Activated B cell treated with CpG ODN at 0.5 μM for 24 hours (primary cell): ENCODE results near the gene C9orf72. TPM values are rescaled to one million over a fixed set of nuclear protein-coding genes. Genes with fewer than 3 reads are reported as not detected.

Experiments used
- ATAC-seq: fragments of 200-7000 bp; cut with Tn5 transposase; one replicate; pipeline ENCODE4 v1.10.0; 2021; ENCODE audit warnings: low read depth, mild to moderate bottlenecking, moderate library complexity
- CTCF ChIA-PET: fragments of 350-600 bp; sonication (Branson Sonifier 250); formaldehyde crosslinking; loops from one replicate; lab custom pipeline; 2021; ENCODE audit warnings: antibody characterized with exemption; lab: Charles Lee
- POLR2A ChIA-PET: fragments of 350-600 bp; sonication (Branson Sonifier 250); formaldehyde crosslinking; loops from one replicate; lab custom pipeline; 2021; ENCODE audit warnings: antibody characterized with exemption; lab: Charles Lee
- DNase-seq: peaks from one replicate; pipeline ENCODE4 v3.0.0; 2022
- H3K27ac Mint-ChIP-seq: one replicate; pipeline ENCODE4 v1.8.0; 2020; ENCODE audit warnings: mixed read lengths
- H3K27me3 Mint-ChIP-seq: one replicate; pipeline ENCODE4 v1.8.0; 2021; ENCODE audit warnings: mixed read lengths
- H3K36me3 Mint-ChIP-seq: one replicate; pipeline ENCODE4 v1.8.0; 2021; ENCODE audit warnings: low read depth, mixed read lengths
- H3K4me1 Mint-ChIP-seq: one replicate; pipeline ENCODE4 v1.8.0; 2021; ENCODE audit warnings: mixed read lengths
- H3K4me3 Mint-ChIP-seq: one replicate; pipeline ENCODE4 v1.8.0; 2020; ENCODE audit warnings: mild to moderate bottlenecking, mixed read lengths
- H3K9me3 Mint-ChIP-seq: one replicate; pipeline ENCODE4 v1.8.0; 2020; ENCODE audit warnings: mixed read lengths
- intact Hi-C: fragments of 100-400 bp; cut with micrococcal nuclease; formaldehyde crosslinking; loops from one replicate; pipeline ENCODE4 v1.15.1; 2024
- total RNA-seq: library from RNA; stranded (reverse); gene quantifications from 2 replicates; pipeline ENCODE4 v1.2.3, GENCODE V29; 2022
- TF ChIP-seq, protein P1 (sequence below): fragments of 200-600 bp; IDR thresholded peaks from one replicate; pipeline ENCODE4 v1.8.0; 2022; ENCODE audit warnings: antibody characterized with exemption, mild to moderate bottlenecking

Gene C9orf72
- total RNA-seq, 1 donor from 2014 or later, result 15.2 TPM

DNA sequence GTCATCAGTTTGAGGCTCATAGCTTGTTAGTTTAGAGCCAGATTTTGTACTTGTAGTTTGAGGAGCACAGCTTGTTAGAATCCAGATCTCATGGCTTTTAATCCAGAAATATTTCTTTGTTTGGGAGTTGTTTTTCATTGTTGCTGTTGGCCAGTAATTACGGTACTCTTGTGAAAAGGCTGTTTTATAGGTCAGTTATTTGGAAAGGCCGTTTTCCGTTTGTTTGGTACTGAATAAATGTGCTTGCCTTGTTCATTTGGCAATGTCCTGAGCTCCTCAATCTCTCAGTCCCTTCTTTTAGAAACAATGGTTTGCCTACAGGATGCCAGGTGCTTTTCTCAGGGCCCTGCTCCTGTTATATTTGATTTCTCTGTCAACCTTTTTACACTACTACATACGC is 39.1 kb downstream of the C9orf72 start:
- no peaks in the 10 kb centered on the region for H3K27me3 Mint-ChIP-seq
- ATAC-seq (no peak), DNase-seq (no peak)
- H3K27ac Mint-ChIP-seq, result no peak overlapping the region
- TF ChIP-seq, protein P1, sequence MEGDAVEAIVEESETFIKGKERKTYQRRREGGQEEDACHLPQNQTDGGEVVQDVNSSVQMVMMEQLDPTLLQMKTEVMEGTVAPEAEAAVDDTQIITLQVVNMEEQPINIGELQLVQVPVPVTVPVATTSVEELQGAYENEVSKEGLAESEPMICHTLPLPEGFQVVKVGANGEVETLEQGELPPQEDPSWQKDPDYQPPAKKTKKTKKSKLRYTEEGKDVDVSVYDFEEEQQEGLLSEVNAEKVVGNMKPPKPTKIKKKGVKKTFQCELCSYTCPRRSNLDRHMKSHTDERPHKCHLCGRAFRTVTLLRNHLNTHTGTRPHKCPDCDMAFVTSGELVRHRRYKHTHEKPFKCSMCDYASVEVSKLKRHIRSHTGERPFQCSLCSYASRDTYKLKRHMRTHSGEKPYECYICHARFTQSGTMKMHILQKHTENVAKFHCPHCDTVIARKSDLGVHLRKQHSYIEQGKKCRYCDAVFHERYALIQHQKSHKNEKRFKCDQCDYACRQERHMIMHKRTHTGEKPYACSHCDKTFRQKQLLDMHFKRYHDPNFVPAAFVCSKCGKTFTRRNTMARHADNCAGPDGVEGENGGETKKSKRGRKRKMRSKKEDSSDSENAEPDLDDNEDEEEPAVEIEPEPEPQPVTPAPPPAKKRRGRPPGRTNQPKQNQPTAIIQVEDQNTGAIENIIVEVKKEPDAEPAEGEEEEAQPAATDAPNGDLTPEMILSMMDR, result no peak
- H3K4me1 Mint-ChIP-seq, result peaks cover 22% of the 10 kb centered on the region
- no peak overlapping the region for H3K4me3 Mint-ChIP-seq
- no peaks in the 10 kb centered on the region for H3K36me3 Mint-ChIP-seq
- CTCF ChIA-PET, result interaction anchor here (1.4 to 5.4 kb wide), 2 partner anchors 15 to 200 kb away, joined by 6 to 201 read pairs; no protein-coding TSS in a partner anchor
- intact Hi-C loops, result no loop called here
- POLR2A ChIA-PET, result no interaction called here
- H3K9me3 Mint-ChIP-seq, result no peaks in the 10 kb centered on the region

DNA sequence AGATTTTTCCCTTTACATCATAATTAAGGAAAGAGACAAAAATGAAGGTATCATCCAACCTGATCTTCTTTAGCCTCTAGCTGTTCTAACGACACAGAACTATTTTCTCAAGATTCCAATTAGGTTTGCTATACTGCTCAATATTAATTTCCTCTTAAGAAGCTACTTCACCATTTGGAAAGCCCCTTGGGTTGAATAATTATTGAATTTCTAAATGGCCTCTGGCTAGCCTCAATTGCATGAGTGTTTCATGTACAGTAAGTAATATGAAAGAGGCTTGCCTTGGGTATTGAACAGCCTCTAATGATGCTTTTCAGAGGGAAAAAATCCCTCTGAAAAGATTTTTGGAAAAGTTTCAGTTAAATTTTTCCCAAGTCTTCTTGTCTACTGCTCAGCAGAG is 40.0 kb downstream of the C9orf72 start:
- Mint-ChIP-seq H3K4me1 (peaks cover 22% of the 10 kb centered on the region), H3K4me3 (no peak overlapping the region), H3K9me3 (no peaks in the 10 kb centered on the region), H3K27ac (no peak overlapping the region), H3K27me3 (no peaks in the 10 kb centered on the region), H3K36me3 (peaks cover 3% of the 10 kb centered on the region)
- ChIA-PET CTCF (interaction anchor here (0.8 to 5.4 kb wide), 4 partner anchors 14 to 200 kb away, joined by 3 to 201 read pairs (median 5); no protein-coding TSS in a partner anchor), POLR2A (no interaction called here)
- intact Hi-C loops, result no loop called here
- no peak for DNase-seq
- TF ChIP-seq, protein P1, result no peak
- ATAC-seq, result no peak

DNA sequence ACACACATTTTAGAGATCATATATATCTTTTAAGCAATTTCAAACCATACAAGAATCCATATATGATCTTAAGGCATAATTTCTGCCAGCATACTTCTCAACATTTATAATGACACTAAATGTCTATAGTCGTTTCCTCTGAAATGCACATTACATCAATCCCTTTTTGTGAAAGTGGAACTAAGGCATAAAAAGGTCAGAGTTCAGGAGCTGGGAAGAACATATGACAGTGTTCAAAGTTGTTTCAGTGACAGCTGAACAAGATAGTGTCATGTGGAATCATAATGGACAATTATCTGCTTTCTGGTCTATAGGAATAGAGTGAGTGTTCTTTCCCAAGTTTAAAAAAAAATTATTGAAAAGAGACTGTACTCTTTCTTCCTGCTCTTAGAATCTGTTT is 41.2 kb downstream of the C9orf72 start:
- H3K4me1 Mint-ChIP-seq, result peaks cover 34% of the 10 kb centered on the region
- TF ChIP-seq, protein P1, result no peak
- CTCF ChIA-PET, result interaction anchor here (0.7 to 5.4 kb wide), 3 partner anchors 17 to 198 kb away, joined by 3 to 201 read pairs (median 3); no protein-coding TSS in a partner anchor
- H3K27ac Mint-ChIP-seq, result no peak overlapping the region
- no peak for ATAC-seq
- POLR2A ChIA-PET, result interaction anchor here (0.7 to 0.8 kb wide), 2 partner anchors 31 to 199 kb away, joined by 3 to 6 read pairs; no protein-coding TSS in a partner anchor
- intact Hi-C loops, result no loop called here
- DNase-seq, result no peak
- H3K9me3 Mint-ChIP-seq, result no peaks in the 10 kb centered on the region
- H3K4me3 Mint-ChIP-seq, result no peak overlapping the region
- no peaks in the 10 kb centered on the region for H3K27me3 Mint-ChIP-seq
- H3K36me3 Mint-ChIP-seq, result peaks cover 6% of the 10 kb centered on the region

DNA sequence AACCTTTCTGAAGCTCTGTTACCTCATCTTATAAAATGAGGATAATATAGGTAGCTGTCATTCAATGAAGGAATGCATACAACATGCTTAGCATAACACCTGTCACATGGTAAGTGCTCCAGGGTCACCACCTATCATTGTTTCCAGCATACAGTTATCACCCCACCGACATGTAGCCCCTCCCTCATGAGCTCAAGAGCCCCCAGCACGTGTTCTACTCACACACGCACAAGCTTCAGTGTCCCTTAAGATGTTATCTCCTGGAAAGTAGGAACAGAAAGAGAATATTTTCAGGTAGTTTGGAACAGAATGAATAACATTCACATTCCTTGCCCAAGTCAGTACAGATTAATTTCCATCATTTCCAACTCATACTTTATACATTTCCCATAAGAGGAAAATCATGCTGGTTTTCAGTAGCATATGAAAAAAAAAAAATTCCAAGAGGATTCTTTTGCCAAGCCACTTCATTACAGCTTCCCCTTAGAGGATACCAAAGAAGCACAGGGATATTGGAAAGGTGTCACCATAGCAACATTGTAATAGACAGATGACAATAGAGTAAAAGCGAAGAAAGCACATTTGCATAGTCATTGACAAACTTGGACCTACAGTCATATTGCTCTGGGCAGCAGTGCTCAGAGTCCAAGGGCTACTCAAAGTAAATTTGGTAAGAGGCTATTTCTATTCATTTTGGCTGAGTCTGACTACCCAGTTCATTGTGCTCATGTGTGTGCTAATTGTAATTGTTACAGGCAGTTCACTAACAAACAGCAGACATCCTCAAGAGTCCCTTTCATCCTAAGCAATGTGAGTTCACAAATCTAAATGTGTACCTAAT is 42.1 kb downstream of the C9orf72 start:
- CTCF ChIA-PET, result interaction anchor here (1.8 to 5.4 kb wide), 5 partner anchors 16 to 197 kb away, joined by 8 to 201 read pairs (median 17); no protein-coding TSS in a partner anchor
- H3K4me3 Mint-ChIP-seq, result peak overlapping the region; percentile 8

More for the DNA sequence above, 42.1 kb downstream of the C9orf72 start:
- intact Hi-C loops, result no loop called here
- H3K27me3 Mint-ChIP-seq, result no peaks in the 10 kb centered on the region
- TF ChIP-seq, protein P1, result no peak
- peaks cover 35% of the 10 kb centered on the region for H3K4me1 Mint-ChIP-seq
- POLR2A ChIA-PET, result interaction anchor here (3.8 kb wide), 1 partner anchor 198 kb away, joined by 38 read pairs; no protein-coding TSS in a partner anchor
- DNase-seq, result no peak
- no peak overlapping the region for H3K27ac Mint-ChIP-seq
- H3K9me3 Mint-ChIP-seq, result no peaks in the 10 kb centered on the region
- peaks cover 6% of the 10 kb centered on the region for H3K36me3 Mint-ChIP-seq
- no peak for ATAC-seq
